GM19467 (cell line): ENCODE data around the gene PKHD1.

ENCODE experiments used
- ATAC-seq: cut with Tn5 transposase; IDR thresholded peaks from one replicate; pipeline ENCODE4 v1.9.1; 2021; ENCODE audit warnings: mild to moderate bottlenecking, moderate library complexity; ENCODE audit not compliant: unreplicated experiment

The PKHD1 gene

GRCh38 chr6:51644426-51644825, 443.0 kb downstream of the PKHD1 start:
- ATAC-seq, result no peak

- no peak for ATAC-seq
Observed at GRCh38 chr6:51640021-51640420, 447.4 kb downstream of the PKHD1 start.

DNA sequence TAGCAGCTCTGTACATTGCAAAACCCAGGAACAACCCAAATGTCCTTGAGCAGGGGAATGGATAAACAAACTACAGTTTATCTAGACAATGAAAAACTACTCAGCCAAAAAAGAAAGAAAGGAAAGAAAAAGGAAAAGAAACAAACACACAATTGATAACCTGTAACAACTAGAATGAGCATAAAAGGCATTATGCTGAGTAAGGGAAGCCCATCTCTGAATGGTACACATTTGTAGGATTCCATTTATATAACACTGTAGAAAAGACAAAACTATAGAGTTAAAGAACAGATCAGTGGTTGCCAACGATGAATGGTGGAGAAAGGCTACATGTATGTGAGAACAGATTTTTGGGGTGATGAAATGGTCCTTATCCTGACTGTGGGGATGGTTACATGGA, 454.0 kb downstream of the PKHD1 start:
- no peak for ATAC-seq

DNA sequence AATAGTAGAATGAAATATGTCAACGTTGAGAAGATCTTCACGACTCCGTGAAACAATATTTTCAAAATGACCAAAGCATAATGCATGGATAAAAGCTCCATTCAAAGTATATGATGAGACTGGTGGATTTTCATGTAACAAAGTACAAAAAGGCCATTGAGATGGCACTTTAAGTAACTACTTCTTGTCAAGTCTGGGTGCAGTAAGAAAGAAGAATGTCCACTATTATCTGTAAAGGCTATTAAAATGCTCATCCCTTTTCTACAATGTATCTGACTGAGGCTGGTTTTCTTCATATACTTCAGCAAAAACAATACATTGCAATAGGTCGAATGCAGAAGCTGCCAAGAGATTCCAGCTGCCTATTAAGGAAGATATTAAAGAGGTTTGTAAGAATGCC, 457.4 kb downstream of the PKHD1 start:
- ATAC-seq, result no peak

DNA sequence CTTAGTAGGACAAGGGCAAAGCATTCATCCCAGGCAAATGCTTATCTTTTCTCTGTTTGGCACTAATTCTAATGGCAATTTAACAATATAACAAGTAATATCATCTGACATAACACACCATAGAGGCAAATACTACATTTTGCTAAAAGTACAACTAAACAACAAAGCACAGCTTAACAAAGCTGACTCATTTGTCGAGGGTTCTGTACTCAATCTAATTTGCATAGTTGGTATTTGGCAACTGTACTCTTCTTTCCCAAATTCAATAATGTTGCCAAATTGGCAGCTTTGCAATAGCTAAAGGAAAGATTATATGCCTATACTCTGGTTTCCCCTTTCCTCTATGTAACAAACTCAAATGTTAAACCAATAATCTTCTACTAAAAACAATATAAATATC, 461.0 kb downstream of the PKHD1 start:
- no peak for ATAC-seq

GRCh38 chr6:51625566-51625965, 461.8 kb downstream of the PKHD1 start:
- ATAC-seq, result no peak

GRCh38 chr6:51620971-51621370, 466.4 kb downstream of the PKHD1 start:
- ATAC-seq, result no peak

GRCh38 chr6:51619042-51619799, 468.2 kb downstream of the PKHD1 start:
- no peak for ATAC-seq

- ATAC-seq, result no peak
Observed at GRCh38 chr6:51618563-51618962, 468.9 kb downstream of the PKHD1 start.

GRCh38 chr6:51617751-51618150, 469.7 kb downstream of the PKHD1 start:
- ATAC-seq, result no peak

GRCh38 chr6:51616243-51616642, 471.2 kb downstream of the PKHD1 start:
- ATAC-seq, result no peak

DNA sequence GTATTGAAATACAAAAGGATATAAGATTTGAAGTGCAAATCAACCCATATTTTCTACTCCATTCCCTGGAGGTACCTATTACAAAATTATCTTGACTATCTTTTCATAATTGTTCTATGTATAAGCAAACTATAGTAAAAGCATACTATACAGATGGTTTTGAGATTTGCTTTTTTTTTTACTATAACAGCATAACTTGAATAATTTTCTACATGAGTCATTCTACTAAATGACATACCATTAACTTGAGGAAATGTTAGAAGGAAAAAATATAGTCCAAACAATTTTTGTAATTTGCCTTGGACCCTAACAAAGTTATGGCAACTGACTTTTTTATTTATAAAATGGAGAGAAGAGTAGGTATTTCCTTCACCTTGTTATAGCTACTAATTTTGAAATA, 472.7 kb downstream of the PKHD1 start:
- no peak for ATAC-seq

DNA sequence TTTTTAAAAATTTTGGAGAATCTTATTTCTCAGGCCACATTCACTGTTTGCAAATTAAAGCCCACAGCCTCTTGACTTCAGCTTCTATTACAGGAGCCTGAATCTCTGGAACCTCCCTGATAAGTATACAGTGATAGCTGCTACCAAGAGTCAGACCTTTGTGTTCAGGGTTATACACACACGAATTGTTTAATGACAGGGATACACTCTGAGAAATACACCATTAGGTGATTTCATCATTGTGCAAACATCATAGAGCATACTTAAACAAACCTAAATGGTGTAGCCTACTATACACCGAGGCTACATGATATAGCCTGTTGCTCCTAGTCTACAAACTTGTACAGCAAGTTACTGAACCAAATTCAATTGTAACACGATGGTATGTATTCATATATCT, 473.9 kb downstream of the PKHD1 start:
- ATAC-seq, result no peak

DNA sequence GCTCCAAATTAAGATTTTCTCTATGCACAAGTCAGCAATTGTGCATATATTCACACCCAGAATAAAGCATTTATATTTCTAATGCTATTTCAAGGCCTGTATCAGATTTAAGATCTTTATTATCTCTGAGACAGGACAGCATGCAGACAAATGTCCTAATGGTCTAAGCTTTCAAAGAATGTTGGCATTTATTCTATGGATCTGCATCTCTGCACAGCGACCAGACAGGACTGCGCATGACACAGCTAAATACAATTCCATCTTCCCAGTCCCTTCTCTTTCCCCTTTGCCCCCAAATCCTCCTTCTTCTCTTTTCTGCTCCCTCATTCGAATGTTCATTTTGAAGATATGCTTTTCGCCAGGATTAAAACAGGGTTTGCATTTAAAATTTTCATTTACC, 478.5 kb downstream of the PKHD1 start:
- no peak for ATAC-seq

- no peak for ATAC-seq
Observed at GRCh38 chr6:51608383-51608782, 479.0 kb downstream of the PKHD1 start.

GRCh38 chr6:51600514-51600913, 486.9 kb downstream of the PKHD1 start:
- no peak for ATAC-seq

GRCh38 chr6:51598171-51598570, 489.2 kb downstream of the PKHD1 start:
- ATAC-seq, result no peak

DNA sequence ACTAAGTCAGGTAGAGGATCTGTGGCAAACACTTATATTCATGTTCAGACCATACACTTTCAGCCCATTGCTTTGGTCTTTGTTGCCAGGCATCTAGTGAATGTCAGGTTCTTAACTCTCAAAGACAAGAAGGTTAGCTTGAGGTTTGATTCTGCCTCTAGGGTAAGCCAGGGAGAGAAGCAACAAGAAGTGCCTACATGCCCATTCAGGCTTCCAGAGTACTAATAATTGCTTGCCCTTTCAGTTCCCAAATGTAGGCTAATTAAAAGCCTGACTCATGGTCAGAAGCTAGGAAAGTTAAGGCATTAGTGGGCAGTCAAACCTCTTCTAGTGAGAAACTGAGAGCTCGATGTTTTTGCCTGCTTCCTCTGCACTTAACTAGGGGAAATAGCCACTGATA, 492.4 kb downstream of the PKHD1 start:
- ATAC-seq, result no peak

- no peak for ATAC-seq
Observed at GRCh38 chr6:51585264-51585663, 502.1 kb downstream of the PKHD1 start.

- ATAC-seq, result no peak
Observed at GRCh38 chr6:51584163-51584562, 503.2 kb downstream of the PKHD1 start.

DNA sequence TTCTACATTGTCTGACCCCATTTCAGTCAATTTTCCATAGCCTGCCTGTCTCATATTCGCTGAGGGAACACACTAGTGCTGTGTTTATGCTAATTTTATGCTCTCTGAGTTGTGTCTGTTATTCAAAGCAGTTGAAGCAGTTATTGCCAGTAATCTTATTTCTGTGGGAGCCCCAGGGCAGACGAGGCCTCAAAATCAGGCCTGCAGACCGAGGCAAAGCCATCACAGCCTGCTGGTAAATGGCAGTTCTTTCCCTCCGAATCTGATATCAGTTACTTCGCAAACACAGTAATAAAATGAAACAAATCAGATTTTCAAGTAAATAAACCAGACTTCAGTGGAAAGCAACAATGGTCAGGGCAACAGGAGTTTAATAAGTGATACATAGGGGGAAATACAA, 508.4 kb downstream of the PKHD1 start:
- ATAC-seq, result no peak

DNA sequence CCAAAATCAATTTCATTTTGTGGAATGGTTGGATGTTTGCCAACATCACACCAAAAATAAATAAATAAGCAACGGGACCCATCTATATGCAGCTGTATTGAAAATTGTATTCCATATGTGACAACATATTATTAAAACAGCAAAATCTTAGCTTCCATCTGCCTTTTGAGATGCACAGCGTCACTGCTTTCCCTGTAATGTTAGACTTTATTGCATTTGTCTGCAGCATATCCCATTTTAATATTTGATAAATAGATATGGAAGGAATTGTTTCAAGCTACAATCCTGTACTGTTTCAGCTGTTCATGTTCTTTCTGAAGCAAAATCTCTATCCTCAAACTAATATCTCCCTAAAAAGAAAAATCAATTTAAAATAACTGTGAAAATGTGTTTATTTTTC, 509.1 kb downstream of the PKHD1 start:
- ATAC-seq, result no peak

DNA sequence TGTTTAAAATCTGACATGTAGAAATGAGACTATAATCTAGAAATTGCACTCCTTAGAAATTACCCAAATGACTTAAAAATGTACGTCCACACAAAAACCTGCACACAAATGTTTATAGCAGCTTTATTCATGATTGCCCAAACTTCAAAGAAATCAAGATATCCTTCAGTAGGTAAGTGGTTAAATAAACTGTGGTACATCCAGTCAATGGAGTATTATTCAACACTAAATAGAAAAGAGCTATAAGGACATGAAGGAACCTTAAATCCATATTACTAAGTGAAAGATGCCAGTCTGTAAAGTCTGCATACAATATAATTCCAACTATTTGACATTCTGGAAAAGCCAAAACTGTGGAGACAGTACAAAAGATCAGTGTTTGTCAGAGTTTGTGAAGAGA, 513.4 kb downstream of the PKHD1 start:
- ATAC-seq, result no peak
